ENCODE measurements around the gene ACAP1.

The ACAP1 gene

GRCh38 chr17:7392696-7393612, 56.6 kb downstream of the ACAP1 start:
- no peak for DNase-seq

DNA sequence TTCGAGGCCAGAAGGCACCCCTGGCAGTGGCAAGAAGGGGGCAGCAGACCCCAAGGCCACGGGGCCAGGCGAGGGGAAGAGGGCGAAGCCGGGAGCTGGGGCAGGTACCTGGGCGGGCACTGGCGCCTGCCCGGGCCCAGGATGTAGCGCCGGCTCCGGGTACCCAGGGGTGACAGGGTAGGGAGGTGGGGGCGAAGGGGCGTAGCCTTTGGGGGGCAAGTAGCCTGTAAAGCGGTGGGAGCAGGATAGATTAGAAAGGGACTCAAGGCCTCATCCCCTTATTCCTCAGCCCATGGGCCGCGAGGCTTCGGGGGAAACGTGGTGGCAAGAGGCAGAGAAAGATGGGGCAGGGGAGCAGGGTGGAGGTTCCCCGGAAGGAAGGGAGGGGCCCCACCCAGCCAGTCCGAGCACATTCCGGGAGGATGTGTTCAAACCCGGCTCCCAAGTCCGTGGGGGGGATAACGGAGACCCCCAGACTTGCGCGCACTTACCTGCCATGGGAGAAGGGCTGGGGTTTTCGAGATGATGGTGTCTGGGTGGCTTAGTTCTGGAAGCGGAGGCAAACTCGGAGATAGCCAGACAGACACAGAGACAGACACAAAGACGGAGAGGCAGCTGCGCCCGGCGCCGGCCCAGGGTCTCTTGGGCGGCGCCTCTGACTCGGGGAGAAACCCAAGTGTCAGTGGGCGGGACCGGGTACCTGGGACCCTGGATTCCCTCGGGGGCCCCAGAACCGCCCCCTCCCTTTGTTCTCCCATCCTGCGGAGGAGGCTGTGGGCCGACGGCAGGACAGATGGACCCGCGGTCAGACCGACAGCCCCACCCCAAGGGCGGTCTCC, 57.5 kb downstream of the ACAP1 start:
- DNase-seq, result peak; percentile 44 to 69

- DNase-seq, result peak; percentile 86 to 90
These were observed 58.3 kb downstream of the ACAP1 start, which contains the start of gene PLSCR3 for GRCh38 chr17:7394452-7395191. PLSCR3 (minus strand) TSS chr17:7394525; CDS start chr17:7394110, 415 bp downstream.

GRCh38 chr17:7396147-7396546, 59.8 kb downstream of the ACAP1 start:
- no peak for DNase-seq

DNA sequence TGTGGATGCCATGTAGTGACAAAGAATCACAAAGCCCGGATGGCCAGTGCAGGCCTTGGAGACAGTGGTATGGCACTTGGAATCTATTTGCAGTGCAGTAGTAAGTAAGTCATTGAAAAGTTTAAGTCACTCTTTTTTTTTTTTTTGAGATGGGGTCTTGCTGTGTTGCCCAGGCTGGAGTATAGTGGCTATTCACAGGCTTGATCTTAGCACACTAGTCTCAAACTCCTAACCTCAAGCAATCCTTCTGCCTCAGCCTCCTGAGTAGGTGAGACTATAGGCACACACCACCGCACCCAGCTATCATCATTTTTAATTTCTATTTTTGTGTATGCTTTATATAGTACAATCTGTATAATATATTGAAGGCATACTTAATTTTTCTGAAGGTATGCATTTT, 62.3 kb downstream of the ACAP1 start:
- DNase-seq, result no peak
